Spleen (tissue), 11 donors: ENCODE results near the gene PEAK1. TPM values are rescaled to one million over a fixed set of nuclear protein-coding genes. Genes with fewer than 3 reads are reported as not detected.

Experiments used
- DNase-seq: peaks from one replicate; pipeline ENCODE4 v3.0.0-alpha.2; 2020
- H3K27ac ChIP-seq, 8 donors: fragments of 200-600 bp; sonication (generic) in 7 of 8; 1 replicate in 4 of 8; 2 replicates in 4 of 8; pipeline versions ENCODE4 v1.5.0 to v1.8.0; 2016 to 2021; ENCODE audit warnings: inconsistent platforms in 4 of 8, mild to moderate bottlenecking in 4 of 8, moderate library complexity in 1 of 8
- H3K27me3 ChIP-seq, 7 donors: fragments of 200-600 bp; sonication (generic) in 6 of 7; replicated peaks in 1 of 7; 1 replicate in 4 of 7; 2 replicates in 3 of 7; pipeline versions ENCODE4 v1.5.0 to v1.8.0; 2016 to 2021; ENCODE audit warnings: inconsistent platforms in 3 of 7, mild to moderate bottlenecking in 1 of 7
- H3K36me3 ChIP-seq, 6 donors: fragments of 200-600 bp; sonication (generic) in 5 of 6; 1 replicate in 4 of 6; 2 replicates in 2 of 6; pipeline versions ENCODE4 v1.5.0 to v1.8.0; 2016 to 2021; ENCODE audit warnings: inconsistent platforms in 2 of 6
- H3K4me1 ChIP-seq, 6 donors: fragments of 200-600 bp; sonication (generic) in 5 of 6; 1 replicate in 3 of 6; 2 replicates in 3 of 6; pipeline versions ENCODE4 v1.5.0 to v1.8.0; 2016 to 2021; ENCODE audit warnings: inconsistent platforms in 3 of 6
- H3K4me3 ChIP-seq, 8 donors: fragments of 200-600 bp; sonication (generic) in 7 of 8; 1 replicate in 4 of 8; 2 replicates in 4 of 8; pipeline versions ENCODE4 v1.5.0 to v1.8.0; 2016 to 2021; ENCODE audit warnings: inconsistent platforms in 4 of 8, mild to moderate bottlenecking in 4 of 8, moderate library complexity in 2 of 8
- H3K9me3 ChIP-seq, 8 donors: fragments of 200-600 bp; sonication (generic) in 7 of 8; 1 replicate in 4 of 8; 2 replicates in 4 of 8; pipeline versions ENCODE4 v1.5.0 to v1.8.0; 2016 to 2021; ENCODE audit warnings: inconsistent platforms in 4 of 8
- POLR2A ChIP-seq, 3 donors: fragments of 450-650 bp; IDR thresholded peaks; one replicate each; pipeline ENCODE4 v1.5.1; 2017; ENCODE audit warnings: antibody characterized with exemption in 3 of 3, mild to moderate bottlenecking in 1 of 3
- POLR2AphosphoS5 ChIP-seq, 3 donors: sonication (generic); formaldehyde crosslinking; IDR thresholded peaks; one replicate each; pipeline ENCODE4 v1.5.1; 2017; ENCODE audit warnings: antibody characterized with exemption in 3 of 3
- WGBS, 5 donors: extraction: QIAGEN DNeasy Blood & Tissue Kit in 3 of 5; methylation state at CpG; one replicate each; pipeline versions ENCODE4 v1.1.5 to v1.1.7; 2013 to 2018; 5-methylcytosine and 5-hydroxymethylcytosine counted together
- intact Hi-C: fragments of 100-400 bp; cut with DNase I; formaldehyde crosslinking; loops from one replicate; pipeline ENCODE4 v1.15.0; 2023; ENCODE audit warnings: low total_unique reads
- polyA plus RNA-seq, 3 donors: library from polyadenylated mRNA; stranded (reverse); fragments of 200-250 nt; gene quantifications; one replicate each; pipeline ENCODE4 v1.2.1, GENCODE V29; 2013
- total RNA-seq, 7 donors: library from RNA; depleted of rRNA in 3 of 7; stranded (reverse); fragments of >200 nt in 3 of 7; fragmentation: NEBNext Ultra II Directional in 4 of 7; extraction: Animal tissue kit (Norgen Biotek cat#: 25700) in 4 of 7; gene quantifications; one replicate each; pipeline versions ENCODE4 v1.1.0 to v1.2.1, GENCODE V29; 2016 to 2021
- TF ChIP-seq, protein P1 (sequence below), 11 experiments: fragments of 200-600 bp in 7 of 11; fragments of 450-650 bp in 4 of 11; sonication (generic) in 4 of 11; IDR thresholded peaks in 8 of 11; conservative IDR thresholded peaks in 3 of 11; 1 replicate in 7 of 11; 2 replicates in 4 of 11; pipeline versions ENCODE4 v1.4.0 to v1.8.0; 2016 to 2021; ENCODE audit warnings: antibody characterized with exemption in 11 of 11, inconsistent platforms in 4 of 11, mild to moderate bottlenecking in 1 of 11
- donor health status: healthy with polysubstance abuse.
- donor health status: DM: no; HTN: no; CAD: no; lungs with moderate emphysema.
- donor health status: DM: no; HTN: no; CAD: no.
- donor health status: Bipolar disorder and iron deficiency.
- donor health status: healthy.
- donor health status: DM: no; HTN: no; CAD: no.
- donor health status: DM: yes; HTN: yes; CAD: no.

PEAK1 gene
- total and polyA plus RNA-seq, 10 donors = 5.0 to 415 (median 175) TPM

DNA sequence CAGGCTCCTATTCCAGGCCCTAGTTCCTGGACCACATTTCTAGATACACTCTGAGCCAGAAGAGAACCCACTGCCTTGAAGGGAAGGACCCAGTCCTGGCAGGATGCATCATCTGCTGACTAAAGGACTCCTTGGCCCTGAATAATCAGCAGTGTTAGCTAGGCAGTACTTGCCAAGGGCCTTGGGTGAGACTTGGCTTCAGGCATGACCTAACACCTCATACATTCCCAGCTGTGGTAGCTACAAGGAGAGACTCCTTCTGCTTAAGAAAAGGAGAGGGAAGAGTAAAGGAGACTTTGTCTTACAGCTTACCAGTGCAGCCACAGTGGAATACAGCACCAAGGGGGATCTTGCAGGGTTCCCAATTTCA, 26.4 kb downstream of the PEAK1 start:
- TF ChIP-seq POLR2AphosphoS5 (IDR thresholded peaks at IDR 0.05) (no peak), POLR2A (IDR thresholded peaks at IDR 0.05) (no peak)
- TF ChIP-seq, protein P1, sequence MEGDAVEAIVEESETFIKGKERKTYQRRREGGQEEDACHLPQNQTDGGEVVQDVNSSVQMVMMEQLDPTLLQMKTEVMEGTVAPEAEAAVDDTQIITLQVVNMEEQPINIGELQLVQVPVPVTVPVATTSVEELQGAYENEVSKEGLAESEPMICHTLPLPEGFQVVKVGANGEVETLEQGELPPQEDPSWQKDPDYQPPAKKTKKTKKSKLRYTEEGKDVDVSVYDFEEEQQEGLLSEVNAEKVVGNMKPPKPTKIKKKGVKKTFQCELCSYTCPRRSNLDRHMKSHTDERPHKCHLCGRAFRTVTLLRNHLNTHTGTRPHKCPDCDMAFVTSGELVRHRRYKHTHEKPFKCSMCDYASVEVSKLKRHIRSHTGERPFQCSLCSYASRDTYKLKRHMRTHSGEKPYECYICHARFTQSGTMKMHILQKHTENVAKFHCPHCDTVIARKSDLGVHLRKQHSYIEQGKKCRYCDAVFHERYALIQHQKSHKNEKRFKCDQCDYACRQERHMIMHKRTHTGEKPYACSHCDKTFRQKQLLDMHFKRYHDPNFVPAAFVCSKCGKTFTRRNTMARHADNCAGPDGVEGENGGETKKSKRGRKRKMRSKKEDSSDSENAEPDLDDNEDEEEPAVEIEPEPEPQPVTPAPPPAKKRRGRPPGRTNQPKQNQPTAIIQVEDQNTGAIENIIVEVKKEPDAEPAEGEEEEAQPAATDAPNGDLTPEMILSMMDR (IDR thresholded peaks at IDR 0.05 in 8 of 11, conservative IDR thresholded peaks at IDR 0.05 in 3 of 11) = no peak
- Histone ChIP-seq H3K36me3 (peaks cover 0 to 16% (median 0%) of the 10 kb centered on the region in 6 donors), H3K9me3 (peaks cover under 1 to 45% (median 42%) of the 10 kb centered on the region in 8 donors), H3K27ac (no peak overlapping the region), H3K27me3 (no peaks in the 10 kb centered on the region), H3K4me3 (no peak overlapping the region), H3K4me1 (peaks cover 9 to 45% (median 18%) of the 10 kb centered on the region in 6 donors)
- no peak for DNase-seq
- intact Hi-C loops = no loop called here

DNA sequence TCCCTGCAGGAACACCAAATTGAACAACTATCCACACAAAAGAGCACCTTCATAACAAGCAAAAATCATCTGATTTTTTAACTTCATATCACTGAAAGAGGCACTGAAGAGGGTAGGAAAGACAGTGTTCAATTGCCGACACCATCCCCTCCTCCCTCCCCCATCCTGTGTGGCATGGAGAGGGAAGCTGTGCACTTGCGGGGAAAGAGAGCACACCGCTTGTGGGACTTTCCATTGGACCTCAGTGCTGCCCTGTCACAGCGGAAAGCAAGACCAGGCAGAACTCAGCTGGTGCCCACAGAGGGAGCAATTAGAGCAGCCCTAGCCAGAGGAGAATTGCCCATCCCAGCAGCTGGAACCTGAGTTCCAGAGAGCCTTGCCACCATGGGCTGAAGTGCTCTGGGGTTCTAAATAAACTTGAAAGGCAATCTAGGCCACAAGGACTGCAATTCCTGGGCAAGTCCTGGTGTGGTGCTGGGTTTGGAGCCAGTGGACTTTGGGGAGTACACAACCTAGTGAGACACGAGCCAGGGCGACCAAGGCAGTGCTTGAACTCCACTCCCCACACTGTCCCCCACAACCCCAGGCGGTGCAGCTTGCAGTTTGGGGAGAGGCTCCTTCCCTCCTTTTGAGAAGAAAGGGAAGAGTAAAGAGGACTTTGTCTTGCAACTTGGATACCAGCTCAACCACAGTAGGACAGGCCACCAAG, 27.0 kb downstream of the PEAK1 start:
- Histone ChIP-seq H3K36me3 (peaks cover 0 to 16% (median 0%) of the 10 kb centered on the region in 6 donors), H3K4me1 (peaks cover 9 to 50% (median 22%) of the 10 kb centered on the region in 6 donors), H3K27me3 (no peaks in the 10 kb centered on the region), H3K27ac (peak overlapping the region in 1 of 8 donors; percentile 1), H3K4me3 (no peak overlapping the region), H3K9me3 (peaks cover 0 to 40% (median 37%) of the 10 kb centered on the region in 8 donors)
- no peak for DNase-seq
- no peak for TF ChIP-seq POLR2AphosphoS5 (IDR thresholded peaks at IDR 0.05)
- no peak for TF ChIP-seq POLR2A (IDR thresholded peaks at IDR 0.05)
- TF ChIP-seq, protein P1 (IDR thresholded peaks at IDR 0.05 in 8 of 11, conservative IDR thresholded peaks at IDR 0.05 in 3 of 11) = no peak
- intact Hi-C loops = no loop called here
- 84 to 92% (median 89%) methylated on average over 5 to 7 of the region's 7 CpGs for WGBS, 5 donors

DNA sequence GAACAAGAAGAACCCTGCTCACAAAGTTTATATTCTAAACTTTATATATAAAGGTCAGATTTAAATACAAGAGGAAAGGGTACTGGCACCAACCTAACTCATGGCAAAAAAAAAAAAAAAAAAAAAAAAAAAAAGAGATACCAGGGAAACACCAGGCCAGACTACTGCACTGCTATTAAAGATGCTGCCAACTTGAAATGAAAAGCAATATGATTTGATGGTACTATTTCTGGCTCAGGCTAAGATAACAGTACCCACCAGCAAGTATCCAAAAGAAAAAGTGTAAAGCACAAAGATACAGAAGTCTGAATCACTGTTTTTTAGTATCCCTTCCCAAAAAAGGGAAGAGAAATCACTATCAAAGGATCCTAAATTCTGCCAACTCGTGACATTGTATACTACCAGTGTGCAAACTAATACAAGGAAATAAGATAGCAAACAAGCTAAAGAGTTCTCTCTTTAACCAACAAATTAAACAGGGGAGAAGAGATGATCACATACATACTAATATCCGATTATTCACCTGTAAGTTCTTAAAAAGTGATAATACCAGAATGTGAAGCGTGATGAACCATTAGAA, 28.4 kb downstream of the PEAK1 start:
- no peak for TF ChIP-seq POLR2AphosphoS5 (IDR thresholded peaks at IDR 0.05)
- TF ChIP-seq POLR2A (IDR thresholded peaks at IDR 0.05) = no peak
- TF ChIP-seq, protein P1 (IDR thresholded peaks at IDR 0.05 in 8 of 11, conservative IDR thresholded peaks at IDR 0.05 in 3 of 11) = no peak
- Histone ChIP-seq H3K27ac (no peak overlapping the region), H3K4me1 (peaks cover 9 to 65% (median 31%) of the 10 kb centered on the region in 6 donors), H3K27me3 (no peaks in the 10 kb centered on the region), H3K36me3 (peaks cover 0 to 16% (median 0%) of the 10 kb centered on the region in 6 donors), H3K4me3 (no peak overlapping the region), H3K9me3 (peaks cover 0 to 25% (median 23%) of the 10 kb centered on the region in 8 donors)
- no peak for DNase-seq
- intact Hi-C loops = no loop called here
- WGBS, 5 donors = 78 to 82% (median 80%) methylated on average over 3 of the region's 3 CpGs

DNA sequence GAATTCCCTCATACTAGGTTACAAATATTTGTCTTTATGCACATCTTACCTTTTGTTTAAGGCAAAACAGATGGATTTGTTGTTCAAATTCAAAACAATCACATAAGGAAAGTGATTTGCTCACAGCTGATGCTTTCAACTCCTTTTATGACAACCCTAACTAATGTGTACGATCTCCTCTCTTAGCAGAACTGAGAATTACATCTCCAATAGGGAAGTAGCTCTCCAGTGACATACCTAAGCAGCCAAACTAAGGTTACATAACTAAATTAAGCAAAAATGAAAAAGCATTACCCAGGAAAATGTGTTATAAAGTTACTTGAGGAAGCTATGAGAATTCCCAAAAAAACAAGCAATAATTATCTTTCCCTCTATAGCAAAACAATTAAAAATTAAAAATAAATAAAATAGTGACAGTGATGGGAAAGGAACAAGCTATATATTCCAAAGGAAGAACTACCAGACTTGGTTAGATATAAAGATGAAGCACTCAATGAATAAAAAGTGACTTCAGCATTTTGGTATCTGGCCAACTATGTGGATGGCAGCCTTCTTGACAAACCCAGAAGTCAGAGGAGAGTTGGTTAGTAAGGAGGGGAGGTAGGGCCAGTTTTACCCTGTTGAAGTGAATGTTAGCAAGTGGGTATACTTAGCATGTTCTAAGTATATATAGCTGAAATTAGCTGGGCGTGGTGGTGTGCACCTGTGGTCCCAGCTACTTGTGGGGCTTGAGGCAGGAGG, 32.4 kb downstream of the PEAK1 start:
- intact Hi-C loops = no loop called here
- Histone ChIP-seq H3K9me3 (no peaks in the 10 kb centered on the region), H3K27ac (no peak overlapping the region), H3K4me3 (no peak overlapping the region), H3K36me3 (no peaks in the 10 kb centered on the region), H3K27me3 (no peaks in the 10 kb centered on the region), H3K4me1 (peaks cover 12 to 80% (median 45%) of the 10 kb centered on the region in 6 donors)
- no peak for DNase-seq
- TF ChIP-seq POLR2A (IDR thresholded peaks at IDR 0.05) = no peak
- TF ChIP-seq POLR2AphosphoS5 (IDR thresholded peaks at IDR 0.05) = no peak
- TF ChIP-seq, protein P1 (IDR thresholded peaks at IDR 0.05 in 8 of 11, conservative IDR thresholded peaks at IDR 0.05 in 3 of 11) = no peak
- 62 to 76% (median 65%) methylated on average over 2 of the region's 2 CpGs for WGBS, 5 donors
